Ascending aorta (tissue), 2 donors: ENCODE measurements around the gene EIPR1. TPM values are rescaled to one million over a fixed set of nuclear protein-coding genes. Genes with fewer than 3 reads are reported as not detected.

Experiments
- DNase-seq, 2 donors: peaks; one replicate each; pipeline ENCODE4 v3.0.0-alpha.2; 2019; ENCODE audit warnings: low spot score in 2 of 2
- H3K27ac ChIP-seq, 2 donors: fragments of 200-600 bp; sonication (generic); one replicate each; pipeline ENCODE4 v1.5.1; 2016 to 2017; ENCODE audit warnings: mild to moderate bottlenecking in 1 of 2
- H3K27me3 ChIP-seq: fragments of 200-600 bp; sonication (generic); one replicate; pipeline ENCODE4 v1.5.1; 2017
- H3K36me3 ChIP-seq, 2 donors: fragments of 200-600 bp; sonication (generic); one replicate each; pipeline ENCODE4 v1.5.1; 2016
- H3K4me1 ChIP-seq, 2 donors: fragments of 200-600 bp; sonication (generic); one replicate each; pipeline ENCODE4 v1.5.1; 2016 to 2017; ENCODE audit warnings: mild to moderate bottlenecking in 1 of 2
- H3K4me3 ChIP-seq, 2 donors: fragments of 200-600 bp; sonication (generic); one replicate each; pipeline ENCODE4 v1.5.1; 2016 to 2017; ENCODE audit warnings: mild to moderate bottlenecking in 1 of 2
- H3K9me3 ChIP-seq, 2 donors: fragments of 200-600 bp; sonication (generic); one replicate each; pipeline ENCODE4 v1.5.1; 2016
- CTCF ChIP-seq, 3 experiments: fragments of 200-600 bp in 2 of 3; fragments of 450-650 bp in 1 of 3; sonication (generic) in 2 of 3; IDR thresholded peaks; one replicate each; pipeline ENCODE4 v1.5.1; 2016 to 2019; ENCODE audit warnings: antibody characterized with exemption in 3 of 3, mild to moderate bottlenecking in 1 of 3, moderate library complexity in 1 of 3
- intact Hi-C: fragments of 100-400 bp; cut with DNase I; formaldehyde crosslinking; loops from one replicate; pipeline ENCODE4 v1.15.1; 2023
- total RNA-seq: library from RNA; depleted of rRNA; stranded (reverse); fragments of >200 nt; gene quantifications from one replicate; pipeline ENCODE4 v1.1.0, GENCODE V29; 2016

Gene EIPR1
- total RNA-seq, 1 donor from 2014 or later, result 14.5 TPM

DNA sequence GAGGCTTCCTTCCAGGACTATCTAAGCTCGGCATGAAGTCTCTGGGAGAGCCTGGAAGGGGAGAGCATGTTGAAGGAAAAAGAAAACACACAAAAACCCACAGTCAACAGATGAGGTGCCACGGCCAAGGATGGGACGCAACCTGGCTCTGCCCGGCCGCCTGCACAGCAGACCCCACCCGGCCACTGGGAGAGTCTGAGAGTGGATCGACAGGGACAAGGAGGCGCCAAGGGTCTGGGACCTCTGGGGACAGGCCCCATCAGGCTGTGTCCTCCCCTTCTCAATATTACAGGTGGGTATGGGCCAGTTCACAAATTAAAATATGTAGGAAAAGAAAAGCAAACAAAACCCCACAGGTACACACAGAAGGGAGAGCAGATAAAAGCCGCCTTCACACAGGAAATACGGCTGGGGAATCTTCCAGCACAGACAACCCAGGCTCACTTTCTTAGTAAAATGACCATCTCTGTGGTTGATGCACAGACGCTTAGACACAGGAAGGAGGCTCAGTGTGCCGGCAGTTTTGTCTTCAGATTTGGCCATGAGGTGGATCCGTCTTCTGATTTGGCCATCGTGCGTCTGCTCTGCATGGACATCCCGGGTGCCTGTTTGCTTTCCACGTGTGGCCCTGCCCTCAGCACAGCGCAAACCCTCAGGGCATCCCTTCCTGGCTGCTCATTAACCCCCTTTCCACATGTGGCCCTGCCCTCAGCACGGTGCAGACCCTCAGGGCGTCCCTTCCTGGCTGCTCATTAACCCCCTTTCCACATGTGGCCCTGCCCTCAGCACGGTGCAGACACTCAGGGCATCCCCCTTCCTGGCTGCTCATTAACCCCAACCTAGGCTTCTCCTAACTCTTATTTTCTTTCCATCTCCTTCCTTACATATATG, 138.4 kb downstream of the EIPR1 start:
- no peak for TF ChIP-seq CTCF (IDR thresholded peaks at IDR 0.05)
- Histone ChIP-seq H3K4me1 (no peaks in the 10 kb centered on the region), H3K4me3 (no peak overlapping the region), H3K27me3 (no peaks in the 10 kb centered on the region), H3K9me3 (peaks cover 0 to 9% of the 10 kb centered on the region in 2 donors), H3K27ac (no peak overlapping the region), H3K36me3 (peaks cover 0 to 4% of the 10 kb centered on the region in 2 donors)
- DNase-seq, result peak in 1 of 2 donors; percentile 18
- intact Hi-C loops, result no loop called here

DNA sequence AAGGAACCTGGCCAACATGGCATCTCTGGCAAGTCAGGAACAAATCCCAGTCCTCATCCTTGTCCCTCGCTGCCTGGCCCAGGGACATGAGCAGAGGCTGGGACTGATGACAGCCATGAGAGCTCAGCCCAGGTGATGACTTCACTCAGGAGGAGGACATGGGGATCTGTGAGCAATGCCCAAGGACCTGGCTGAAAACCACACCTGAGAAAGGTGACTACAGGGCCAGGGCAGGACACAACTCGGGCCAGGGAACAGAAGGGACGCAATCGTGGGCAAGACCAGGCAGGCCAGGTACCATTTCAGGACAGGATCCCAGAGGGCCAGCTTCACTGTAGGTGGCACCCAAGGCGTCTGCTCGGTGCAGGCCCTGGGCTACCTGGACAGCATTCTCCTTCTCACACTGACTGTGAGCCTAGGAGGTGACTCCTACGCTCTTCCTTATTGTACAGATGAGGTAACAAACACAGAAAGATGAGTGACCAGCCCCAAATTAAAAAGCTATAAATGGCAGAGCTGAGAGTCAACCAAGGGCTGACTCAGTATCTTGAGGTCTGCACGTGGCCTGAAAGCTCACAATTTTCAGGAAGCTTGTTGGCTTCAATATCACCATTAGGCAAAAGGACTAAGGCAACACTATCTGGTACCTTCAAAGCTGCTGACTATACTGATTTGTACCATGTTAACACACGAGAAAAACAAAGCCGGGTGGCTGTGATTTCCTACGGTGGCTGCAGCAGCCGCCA, 141.1 kb downstream of the EIPR1 start:
- no peaks in the 10 kb centered on the region for H3K4me1 ChIP-seq
- no peaks in the 10 kb centered on the region for H3K27me3 ChIP-seq
- no peak overlapping the region for H3K27ac ChIP-seq
- intact Hi-C loops, result no loop called here
- peak in 1 of 2 donors; percentile 39 for DNase-seq
- no peak for TF ChIP-seq CTCF (IDR thresholded peaks at IDR 0.05)
- H3K36me3 ChIP-seq, result no peaks in the 10 kb centered on the region
- H3K9me3 ChIP-seq, result peaks cover 0 to 9% of the 10 kb centered on the region in 2 donors
- no peak overlapping the region for H3K4me3 ChIP-seq

GRCh38 chr2:3233877-3234276, 143.7 kb downstream of the EIPR1 start:
- Histone ChIP-seq H3K36me3 (no peaks in the 10 kb centered on the region), H3K4me1 (no peaks in the 10 kb centered on the region), H3K27me3 (no peaks in the 10 kb centered on the region), H3K4me3 (no peak overlapping the region), H3K9me3 (peaks cover 8 to 24% of the 10 kb centered on the region in 2 donors), H3K27ac (no peak overlapping the region)
- DNase-seq, result no peak
- intact Hi-C loops, result no loop called here
- TF ChIP-seq CTCF (IDR thresholded peaks at IDR 0.05), result no peak

DNA sequence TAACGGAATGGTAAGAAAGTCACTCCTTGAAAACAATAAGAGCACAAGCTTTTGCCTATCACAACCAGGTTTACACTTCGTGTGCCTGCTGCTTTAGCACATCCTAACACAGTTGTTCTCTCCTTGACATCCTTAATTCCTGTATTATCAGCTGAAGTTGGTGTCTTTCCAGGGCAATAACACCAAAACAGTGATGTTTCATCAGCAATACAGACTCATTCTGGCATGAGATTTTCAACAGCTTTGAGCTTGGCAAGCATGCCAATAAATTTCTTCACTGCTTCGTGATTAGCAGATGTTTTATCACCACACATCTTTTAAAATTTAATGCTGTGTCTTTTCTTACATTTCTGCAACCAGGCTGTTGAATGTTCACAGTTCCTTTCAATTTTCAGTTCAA, 148.4 kb downstream of the EIPR1 start:
- Histone ChIP-seq H3K9me3 (peaks cover 8 to 44% of the 10 kb centered on the region in 2 donors), H3K36me3 (no peaks in the 10 kb centered on the region), H3K27ac (no peak overlapping the region), H3K4me1 (no peaks in the 10 kb centered on the region), H3K4me3 (no peak overlapping the region), H3K27me3 (no peaks in the 10 kb centered on the region)
- no peak for TF ChIP-seq CTCF (IDR thresholded peaks at IDR 0.05)
- intact Hi-C loops, result no loop called here
- no peak for DNase-seq

- peaks cover 7 to 58% of the 10 kb centered on the region in 2 donors for H3K9me3 ChIP-seq
- no peak for DNase-seq
- H3K4me1 ChIP-seq, result no peaks in the 10 kb centered on the region
- intact Hi-C loops, result no loop called here
- H3K27ac ChIP-seq, result no peak overlapping the region
- no peak for TF ChIP-seq CTCF (IDR thresholded peaks at IDR 0.05)
- no peak overlapping the region for H3K4me3 ChIP-seq
- no peaks in the 10 kb centered on the region for H3K27me3 ChIP-seq
- H3K36me3 ChIP-seq, result no peaks in the 10 kb centered on the region
Observed at GRCh38 chr2:3224681-3225080, 152.9 kb downstream of the EIPR1 start.
